HUDEP-2 (cell line): ENCODE data around the gene FCN1.

Experiments used
- DNase-seq, 76 experiments: peaks; one replicate each; lab custom pipeline; 2025; ENCODE audit not compliant: unreplicated experiment in 76 of 76; lab: John Stamatoyannopoulos, UW

The FCN1 gene

DNA sequence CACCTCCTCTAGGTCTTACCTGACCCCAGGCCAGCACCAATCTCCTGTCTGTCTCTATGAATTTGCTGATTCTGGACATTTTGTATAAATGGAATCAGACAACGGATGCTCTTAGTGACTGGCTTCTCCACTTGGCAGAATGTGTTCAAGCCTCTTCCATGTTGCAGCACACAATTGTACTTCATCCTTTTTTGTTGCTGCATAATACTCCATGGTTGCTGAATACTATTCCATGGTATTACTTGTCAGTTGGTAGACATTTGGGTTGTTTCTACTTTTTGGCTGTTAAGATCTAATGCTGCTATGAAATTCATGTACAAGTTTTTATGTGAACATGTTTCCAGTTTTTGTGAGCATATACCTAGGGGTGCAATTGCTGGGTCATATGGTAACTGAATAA, 34.3 kb upstream of the FCN1 start:
- no peak for DNase-seq

DNA sequence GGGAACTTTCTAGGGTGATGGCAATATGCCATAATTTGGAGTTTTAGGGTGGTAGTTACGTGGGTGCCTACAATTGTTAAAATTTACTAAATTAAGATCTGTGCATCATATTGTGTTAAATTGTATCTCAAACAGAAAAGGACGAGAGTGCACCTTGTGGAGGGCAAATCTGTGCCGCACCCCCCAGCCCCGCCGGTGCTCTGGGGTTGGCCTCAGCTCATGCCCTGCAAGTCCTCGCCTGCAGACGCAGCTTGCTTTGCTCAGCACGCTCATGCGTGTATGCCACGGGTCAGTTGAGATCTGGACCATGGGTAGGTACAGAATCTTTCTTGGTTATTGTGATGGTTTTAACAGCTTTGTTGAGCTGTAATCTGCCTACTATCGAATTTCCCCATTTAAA, 33.7 kb upstream of the FCN1 start:
- DNase-seq, result no peak

DNA sequence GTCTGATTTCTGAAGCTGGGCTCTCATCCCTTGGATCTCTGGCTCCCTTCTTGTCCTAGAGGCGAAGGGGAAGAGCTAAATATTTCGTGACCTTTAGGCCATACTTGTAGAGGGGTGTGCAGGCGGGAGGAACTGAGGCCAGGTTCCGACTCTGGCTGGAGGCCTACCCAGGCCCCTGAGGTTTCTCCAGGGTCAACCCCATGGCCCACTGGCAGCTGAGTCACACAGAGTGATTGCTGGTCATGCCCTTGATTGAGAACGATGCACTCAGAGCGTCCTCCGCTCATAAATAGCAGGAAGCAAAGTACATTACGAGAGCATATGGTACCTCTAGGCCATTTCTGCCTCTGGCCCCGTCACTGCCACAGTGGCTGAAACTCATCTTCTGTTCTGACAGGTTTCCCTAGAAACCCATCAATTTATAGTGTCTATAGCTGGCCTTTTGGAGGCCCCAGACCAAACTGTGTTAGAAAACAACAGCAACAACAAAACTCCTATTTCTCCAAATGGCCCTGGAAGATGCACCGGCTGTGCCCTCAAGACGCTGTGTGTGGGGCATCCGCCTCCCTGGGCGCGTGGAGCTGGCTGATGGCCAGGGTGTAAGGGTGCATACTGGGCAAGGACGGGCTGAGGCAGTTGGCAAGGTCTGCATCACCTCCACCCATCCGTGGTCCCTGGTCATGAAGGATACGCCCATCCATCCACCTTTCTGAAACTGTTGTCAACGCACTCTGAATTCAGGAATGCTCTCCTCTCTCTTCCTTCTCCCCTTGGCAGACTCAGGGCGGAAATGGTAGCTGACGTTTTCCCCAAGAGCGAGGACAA, 32.9 kb upstream of the FCN1 start:
- no peak for DNase-seq

GRCh38 chr9:134949681-134950385, 32.1 kb upstream of the FCN1 start:
- DNase-seq, result no peak

- DNase-seq, result no peak
Measured at GRCh38 chr9:134948149-134948548, 30.4 kb upstream of the FCN1 start.

GRCh38 chr9:134947265-134947955, 29.7 kb upstream of the FCN1 start:
- no peak for DNase-seq

DNA sequence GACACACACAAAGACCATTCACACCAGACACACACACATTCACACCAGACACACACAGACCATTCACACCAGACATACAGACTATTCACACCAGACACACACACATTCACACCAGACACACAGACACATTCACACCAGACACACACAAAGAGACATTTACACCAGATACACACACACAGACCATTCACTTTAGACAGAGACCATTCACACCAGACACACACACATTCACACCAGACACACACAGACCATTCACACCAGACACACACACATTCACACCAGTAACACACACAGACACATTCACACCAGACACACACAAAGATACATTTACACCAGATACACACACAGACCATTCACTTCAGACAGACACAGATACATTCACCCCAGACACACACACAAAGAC, 29.0 kb upstream of the FCN1 start:
- DNase-seq, result no peak

DNA sequence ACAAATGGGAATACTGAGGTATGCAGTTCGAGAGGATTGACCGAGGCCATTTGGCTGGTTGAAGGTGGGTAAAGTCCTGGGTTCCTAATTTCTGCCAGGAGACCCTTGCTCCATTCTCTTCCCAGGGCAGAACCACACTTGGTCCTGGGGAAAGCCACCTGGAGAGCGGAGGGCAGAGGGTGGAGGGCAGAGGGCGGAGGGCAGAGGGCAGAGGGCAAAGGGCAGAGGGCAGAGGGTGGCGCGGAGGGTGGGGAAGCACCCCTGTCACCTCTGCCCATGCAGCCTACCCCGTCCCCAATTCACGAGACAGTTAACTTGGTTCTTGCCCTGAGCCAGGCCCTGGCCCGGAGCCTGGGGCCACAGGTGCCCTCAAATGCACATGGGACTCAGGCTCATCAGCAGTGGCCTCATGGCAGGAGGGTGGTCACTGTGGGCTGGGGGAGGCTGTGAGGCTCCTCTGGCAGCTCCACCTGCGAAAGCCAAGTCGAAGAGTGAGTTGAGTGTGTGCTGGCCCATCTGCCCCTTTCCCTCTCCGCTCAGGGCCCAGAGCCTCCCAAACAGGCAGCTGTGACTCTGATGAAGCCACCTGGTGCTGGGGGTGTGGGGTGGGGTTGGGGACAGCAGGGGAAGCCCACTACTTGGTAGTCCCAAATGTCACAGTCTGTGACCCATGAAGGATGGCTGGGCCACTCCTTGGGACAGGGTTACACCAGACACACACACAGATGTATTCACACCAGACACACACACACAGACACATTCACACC, 28.0 kb upstream of the FCN1 start:
- DNase-seq, result no peak

- no peak for DNase-seq
Measured at GRCh38 chr9:134944916-134945315, 27.2 kb upstream of the FCN1 start.

DNA sequence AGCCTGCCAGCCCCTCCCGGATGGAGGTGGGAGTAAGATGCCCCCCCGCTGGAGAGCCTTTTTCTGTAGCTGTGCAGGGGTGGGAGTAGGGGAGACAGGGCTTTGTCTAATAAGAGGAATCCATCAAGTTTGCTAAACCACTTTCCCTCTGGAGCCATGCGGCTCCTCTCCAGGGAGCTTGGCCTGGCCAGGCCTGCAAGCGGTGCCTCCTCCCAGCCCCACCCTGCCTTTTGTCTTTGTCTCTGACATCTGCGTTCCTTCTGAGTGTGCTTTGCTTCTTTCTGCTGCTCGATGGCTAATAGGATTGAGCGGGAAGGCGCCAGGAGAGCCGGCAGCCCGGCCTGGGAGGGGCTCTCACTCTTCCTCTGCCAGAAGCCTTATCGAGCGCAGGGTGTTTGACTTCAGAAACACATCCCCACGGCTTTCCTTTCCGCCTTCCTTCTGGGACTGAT, 26.7 kb upstream of the FCN1 start:
- no peak for DNase-seq

DNA sequence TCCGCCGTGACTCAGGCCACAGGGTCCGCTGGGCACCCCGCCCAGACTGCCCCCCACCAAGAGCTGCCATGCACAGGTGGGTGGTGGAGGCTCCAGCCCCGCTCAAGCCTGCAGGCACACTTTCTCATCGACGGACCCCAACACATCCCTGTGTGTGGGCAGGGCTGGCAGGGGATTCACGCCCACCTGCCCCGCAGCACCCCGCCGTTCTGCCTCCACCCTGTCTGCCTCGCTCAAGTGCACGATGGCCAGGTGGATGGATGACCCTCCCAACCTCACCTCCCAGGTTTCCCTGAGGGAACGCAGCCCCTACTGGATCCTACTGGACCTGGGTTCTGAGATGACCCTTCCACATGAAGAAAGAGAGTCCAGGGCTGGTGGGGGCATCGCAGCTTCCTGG, 26.1 kb upstream of the FCN1 start:
- no peak for DNase-seq

- DNase-seq, result no peak
Measured at GRCh38 chr9:134943411-134943810, 25.7 kb upstream of the FCN1 start.

DNA sequence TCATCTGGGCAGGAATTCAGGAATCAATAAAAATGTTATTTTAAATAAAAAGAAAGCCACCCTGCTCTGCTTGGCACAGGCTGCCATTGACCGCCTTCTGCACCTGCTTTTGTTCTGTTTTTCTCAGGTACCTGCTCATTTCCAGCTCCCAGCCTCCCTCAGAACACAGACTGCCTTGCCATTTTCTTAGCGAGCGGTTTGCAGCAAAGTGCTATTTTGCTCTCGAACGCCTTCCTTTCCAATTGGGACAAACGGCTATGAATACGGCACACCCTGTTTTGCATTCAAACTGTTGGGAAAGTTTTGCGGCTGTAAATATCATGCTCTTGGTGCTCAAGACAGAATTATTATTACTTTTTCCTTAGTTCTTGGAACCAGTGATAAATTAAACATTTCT, 25.1 kb upstream of the FCN1 start:
- no peak for DNase-seq

- no peak for DNase-seq
Measured at GRCh38 chr9:134942011-134942787, 24.5 kb upstream of the FCN1 start.

GRCh38 chr9:134940236-134941208, 22.8 kb upstream of the FCN1 start:
- no peak for DNase-seq

DNA sequence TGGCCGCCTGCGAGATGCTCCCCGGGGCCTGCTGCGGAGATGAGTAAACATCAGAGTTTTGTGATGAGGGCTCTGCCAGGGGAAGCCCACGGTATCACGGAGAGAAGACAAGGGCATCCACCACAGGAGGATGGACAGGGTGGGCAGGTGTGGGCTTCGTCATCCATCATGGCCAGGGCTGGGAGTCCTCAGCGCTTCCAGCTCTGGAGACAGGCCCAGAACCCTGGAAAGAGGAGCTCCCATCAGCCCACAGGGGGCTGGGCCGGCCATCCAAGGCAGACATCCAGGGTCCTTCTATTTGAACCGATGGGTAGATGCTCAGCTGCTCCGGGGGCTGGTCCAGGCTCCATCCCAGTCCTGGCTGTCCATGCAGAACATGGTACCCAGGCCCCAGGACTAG, 22.1 kb upstream of the FCN1 start:
- no peak for DNase-seq

GRCh38 chr9:134939080-134939733, 21.5 kb upstream of the FCN1 start:
- DNase-seq, result no peak

- DNase-seq, result no peak
Measured at GRCh38 chr9:134938346-134939079, 20.8 kb upstream of the FCN1 start.
